Stimulated activated CD4-positive, alpha-beta T cell treated with anti-CD3 and anti-CD28 coated beads, TNF-alpha, amount 100 ng/mL, for 4 hours (primary cell): ENCODE data around the gene RAI1.
"Not testable (repeated sequence)": the region's sequence is repeated elsewhere in the genome, so short reads cannot be mapped to it uniquely, and the experiment has no call there.

Experiments used
- DNase-seq, 3 experiments: peaks; one replicate each; pipeline ENCODE4 v3.0.0-alpha.2; 2020; ENCODE audit warnings: low read depth in 3 of 3

Gene RAI1

GRCh38 chr17:17681187-17681743, at the start of gene RAI1:
Gene RAI1 (plus strand): TSS chr17:17681458. CDS start chr17:17792949, 111,491 bp downstream.
- peak; percentile 34 to 58 (median 53) for DNase-seq

- not testable (repeated sequence) for DNase-seq
Measured at GRCh38 chr17:17632690-17633089, 48.6 kb upstream of the RAI1 start.

GRCh38 chr17:17633310-17633709, 47.9 kb upstream of the RAI1 start:
- no peak for DNase-seq

- DNase-seq, result no peak
Measured at GRCh38 chr17:17635126-17635525, 46.1 kb upstream of the RAI1 start.

GRCh38 chr17:17635537-17636271, 45.6 kb upstream of the RAI1 start:
- not testable (repeated sequence) for DNase-seq

GRCh38 chr17:17636272-17636885, 44.9 kb upstream of the RAI1 start:
- no peak for DNase-seq

- DNase-seq, result no peak
Measured at GRCh38 chr17:17638467-17638866, 42.8 kb upstream of the RAI1 start.

GRCh38 chr17:17639661-17640270, 41.5 kb upstream of the RAI1 start:
- DNase-seq, result not testable (repeated sequence)

- DNase-seq, result peak; percentile 58 to 71 (median 66)
Measured at GRCh38 chr17:17641621-17642409, 39.4 kb upstream of the RAI1 start.

GRCh38 chr17:17645148-17645547, 36.1 kb upstream of the RAI1 start:
- DNase-seq, result not testable (repeated sequence)

- DNase-seq, result no peak
Measured at GRCh38 chr17:17645961-17646360, 35.3 kb upstream of the RAI1 start.

GRCh38 chr17:17647524-17648178, 33.6 kb upstream of the RAI1 start:
- no peak for DNase-seq

- DNase-seq, result no peak
Measured at GRCh38 chr17:17648762-17649161, 32.5 kb upstream of the RAI1 start.

GRCh38 chr17:17650959-17651358, 30.3 kb upstream of the RAI1 start:
- no peak for DNase-seq

- DNase-seq, result no peak
Measured at GRCh38 chr17:17653343-17653742, 27.9 kb upstream of the RAI1 start.

GRCh38 chr17:17659340-17659739, 21.9 kb upstream of the RAI1 start:
- DNase-seq, result no peak

GRCh38 chr17:17661134-17661533, 20.1 kb upstream of the RAI1 start:
- no peak for DNase-seq

- no peak for DNase-seq
Measured at GRCh38 chr17:17661834-17662385, 19.3 kb upstream of the RAI1 start.

- peak; percentile 22 to 62 (median 48) for DNase-seq
Measured at GRCh38 chr17:17663160-17664063, 17.8 kb upstream of the RAI1 start.

- no peak for DNase-seq
Measured at GRCh38 chr17:17664064-17664452, 17.2 kb upstream of the RAI1 start.
